Colonic mucosa (tissue), 4 donors: ENCODE results near the gene ZBTB49. TPM values are rescaled to one million over a fixed set of nuclear protein-coding genes. Genes with fewer than 3 reads are reported as not detected.
"Not testable (repeated sequence)": the region's sequence is repeated elsewhere in the genome, so short reads cannot be mapped to it uniquely, and the experiment has no call there.

ENCODE experiments used
- DNase-seq: peaks from one replicate; pipeline ENCODE4 v3.0.0-alpha.2; 2020
- H3K27ac ChIP-seq: fragments of 200-600 bp; one replicate; pipeline ENCODE4 v1.8.0; 2021
- H3K27me3 ChIP-seq: fragments of 200-600 bp; one replicate; pipeline ENCODE4 v1.8.0; 2021
- H3K36me3 ChIP-seq: fragments of 200-600 bp; one replicate; pipeline ENCODE4 v1.8.0; 2021
- H3K4me1 ChIP-seq: fragments of 200-600 bp; one replicate; pipeline ENCODE4 v1.8.0; 2021; ENCODE audit warnings: mild to moderate bottlenecking
- H3K4me3 ChIP-seq: fragments of 200-600 bp; one replicate; pipeline ENCODE4 v1.8.0; 2021
- H3K9ac ChIP-seq, 2 donors: one replicate each; pipeline ENCODE4 v1.7.0; 2013; ENCODE audit warnings: control low read depth in 2 of 2, low read depth in 2 of 2, low read length in 2 of 2
- H3K9me3 ChIP-seq: fragments of 200-600 bp; one replicate; pipeline ENCODE4 v1.8.0; 2021
- CTCF ChIP-seq: fragments of 200-600 bp; IDR thresholded peaks from one replicate; pipeline ENCODE4 v1.8.0; 2022; ENCODE audit warnings: antibody characterized with exemption, mild to moderate bottlenecking
- intact Hi-C: fragments of 100-400 bp; cut with DNase I; formaldehyde crosslinking; loops from one replicate; pipeline ENCODE4 v1.14.1; 2022
- total RNA-seq, 2 donors: library from RNA; stranded (reverse); fragmentation: NEBNext Ultra II Directional in 1 of 2; extraction: Animal tissue kit (Norgen Biotek cat#: 25700) in 1 of 2; gene quantifications; one replicate each; pipeline ENCODE4 v1.2.1, GENCODE V29; 2021
- donor health status: healthy.
- donor health status: DM: no; HTN: no; CAD: no.
- donor health status: DM: no; HTN: no; CAD: no.

ZBTB49 gene
- total RNA-seq, 2 donors from 2014 or later = 4.0 to 5.1 TPM

- TF ChIP-seq CTCF = no peak
- Histone ChIP-seq H3K9me3 (no peaks in the 10 kb centered on the region), H3K36me3 (no peaks in the 10 kb centered on the region), H3K4me3 (no peak overlapping the region), H3K4me1 (no peaks in the 10 kb centered on the region), H3K27ac (no peak overlapping the region), H3K27me3 (no peaks in the 10 kb centered on the region), H3K9ac (no peak overlapping the region)
- no peak for DNase-seq
- intact Hi-C loops = no loop called here
Observed at GRCh38 chr4:4341861-4342650, 52.0 kb downstream of the ZBTB49 start.

GRCh38 chr4:4343038-4343437 is 53.0 kb downstream of the ZBTB49 start:
- no peak overlapping the region for H3K4me3 ChIP-seq
- TF ChIP-seq CTCF = no peak
- no peaks in the 10 kb centered on the region for H3K4me1 ChIP-seq
- no peak overlapping the region for H3K9ac ChIP-seq
- H3K27me3 ChIP-seq = no peaks in the 10 kb centered on the region
- no peak for DNase-seq
- intact Hi-C loops = no loop called here
- H3K9me3 ChIP-seq = no peaks in the 10 kb centered on the region
- H3K36me3 ChIP-seq = no peaks in the 10 kb centered on the region
- no peak overlapping the region for H3K27ac ChIP-seq

- no peak for TF ChIP-seq CTCF
- H3K36me3 ChIP-seq = no peaks in the 10 kb centered on the region
- no peaks in the 10 kb centered on the region for H3K4me1 ChIP-seq
- DNase-seq = no peak
- intact Hi-C loops = no loop called here
- H3K27ac ChIP-seq = no peak overlapping the region
- H3K27me3 ChIP-seq = no peaks in the 10 kb centered on the region
- H3K4me3 ChIP-seq = no peak overlapping the region
- H3K9ac ChIP-seq = no peak overlapping the region
- no peaks in the 10 kb centered on the region for H3K9me3 ChIP-seq
Observed at GRCh38 chr4:4344915-4345527, 55.0 kb downstream of the ZBTB49 start.

- no peak for TF ChIP-seq CTCF
Observed at GRCh38 chr4:4347585-4347984, 57.5 kb downstream of the ZBTB49 start.

GRCh38 chr4:4348585-4348984 is 58.5 kb downstream of the ZBTB49 start:
- H3K9ac ChIP-seq = not testable (repeated sequence)

More at GRCh38 chr4:4347585-4347984, 57.5 kb downstream of the ZBTB49 start:
- H3K36me3 ChIP-seq = no peaks in the 10 kb centered on the region
- intact Hi-C loops = no loop called here
- no peaks in the 10 kb centered on the region for H3K27me3 ChIP-seq
- H3K9me3 ChIP-seq = no peaks in the 10 kb centered on the region
- no peak for DNase-seq
- H3K9ac ChIP-seq = no peak overlapping the region
- H3K27ac ChIP-seq = no peak overlapping the region
- H3K4me3 ChIP-seq = no peak overlapping the region
- no peaks in the 10 kb centered on the region for H3K4me1 ChIP-seq

GRCh38 chr4:4349867-4350266 is 59.8 kb downstream of the ZBTB49 start:
- intact Hi-C loops = no loop called here
- TF ChIP-seq CTCF = no peak
- Histone ChIP-seq H3K9ac (no peak overlapping the region), H3K9me3 (no peaks in the 10 kb centered on the region), H3K36me3 (no peaks in the 10 kb centered on the region), H3K4me1 (no peaks in the 10 kb centered on the region), H3K27ac (no peak overlapping the region), H3K4me3 (no peak overlapping the region), H3K27me3 (no peaks in the 10 kb centered on the region)
- no peak for DNase-seq

More at GRCh38 chr4:4348585-4348984, 58.5 kb downstream of the ZBTB49 start:
- H3K27me3 ChIP-seq, H3K4me1 ChIP-seq, H3K9me3 ChIP-seq, H3K27ac ChIP-seq, H3K36me3 ChIP-seq, DNase-seq, H3K4me3 ChIP-seq, intact Hi-C loops: not testable (repeated sequence)
